LNCaP clone FGC (cell line): ENCODE measurements around the gene THTPA.
"Not testable (repeated sequence)": the region's sequence is repeated elsewhere in the genome, so short reads cannot be mapped to it uniquely, and the experiment has no call there.

Experiments
- DNase-seq: peaks from one replicate; pipeline ENCODE4 v3.0.0-alpha.2; 2011; ENCODE audit warnings: low read depth
- H3K4me3 ChIP-seq: 2 replicates; pipeline ENCODE4 v1.5.1; 2011; ENCODE audit warnings: mild to moderate bottlenecking, low read depth, low read length, control low read depth
- TF ChIP-seq, protein P1 (sequence below): IDR thresholded peaks from 2 replicates; pipeline ENCODE4 v1.5.1; 2012; ENCODE audit warnings: mild to moderate bottlenecking; ENCODE audit not compliant: control insufficient read depth, insufficient read depth; ENCODE audit errors: extremely low read depth

THTPA gene

GRCh38 chr14:23603103-23603502 is 47.0 kb downstream of the THTPA start:
- no peak overlapping the region for H3K4me3 ChIP-seq
- no peak for DNase-seq
- TF ChIP-seq, protein P1, sequence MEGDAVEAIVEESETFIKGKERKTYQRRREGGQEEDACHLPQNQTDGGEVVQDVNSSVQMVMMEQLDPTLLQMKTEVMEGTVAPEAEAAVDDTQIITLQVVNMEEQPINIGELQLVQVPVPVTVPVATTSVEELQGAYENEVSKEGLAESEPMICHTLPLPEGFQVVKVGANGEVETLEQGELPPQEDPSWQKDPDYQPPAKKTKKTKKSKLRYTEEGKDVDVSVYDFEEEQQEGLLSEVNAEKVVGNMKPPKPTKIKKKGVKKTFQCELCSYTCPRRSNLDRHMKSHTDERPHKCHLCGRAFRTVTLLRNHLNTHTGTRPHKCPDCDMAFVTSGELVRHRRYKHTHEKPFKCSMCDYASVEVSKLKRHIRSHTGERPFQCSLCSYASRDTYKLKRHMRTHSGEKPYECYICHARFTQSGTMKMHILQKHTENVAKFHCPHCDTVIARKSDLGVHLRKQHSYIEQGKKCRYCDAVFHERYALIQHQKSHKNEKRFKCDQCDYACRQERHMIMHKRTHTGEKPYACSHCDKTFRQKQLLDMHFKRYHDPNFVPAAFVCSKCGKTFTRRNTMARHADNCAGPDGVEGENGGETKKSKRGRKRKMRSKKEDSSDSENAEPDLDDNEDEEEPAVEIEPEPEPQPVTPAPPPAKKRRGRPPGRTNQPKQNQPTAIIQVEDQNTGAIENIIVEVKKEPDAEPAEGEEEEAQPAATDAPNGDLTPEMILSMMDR: no peak

DNA sequence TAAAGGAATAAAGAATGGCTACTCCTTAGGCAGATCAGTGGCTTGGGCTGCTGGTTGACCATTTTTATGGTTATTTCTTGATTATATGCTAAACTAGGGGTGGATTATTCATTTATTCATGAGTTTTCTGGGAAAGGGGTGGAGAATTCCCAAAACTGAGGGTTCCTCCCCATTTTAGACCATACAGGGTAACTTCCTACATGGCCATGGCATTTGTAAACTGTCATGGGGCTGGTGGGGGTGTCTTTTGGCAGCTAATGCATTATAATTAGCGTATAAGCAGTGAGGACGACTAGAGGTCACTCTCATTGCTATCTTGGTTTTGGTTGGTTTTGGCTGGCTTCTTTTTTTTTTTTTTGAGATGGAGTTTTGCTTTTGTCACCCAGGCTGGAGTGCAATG is 48.1 kb downstream of the THTPA start:
- no peak for DNase-seq
- no peak overlapping the region for H3K4me3 ChIP-seq
- TF ChIP-seq, protein P1: no peak

GRCh38 chr14:23604675-23605170 is 48.7 kb downstream of the THTPA start:
- no peak overlapping the region for H3K4me3 ChIP-seq
- no peak for DNase-seq
- TF ChIP-seq, protein P1: no peak

DNA sequence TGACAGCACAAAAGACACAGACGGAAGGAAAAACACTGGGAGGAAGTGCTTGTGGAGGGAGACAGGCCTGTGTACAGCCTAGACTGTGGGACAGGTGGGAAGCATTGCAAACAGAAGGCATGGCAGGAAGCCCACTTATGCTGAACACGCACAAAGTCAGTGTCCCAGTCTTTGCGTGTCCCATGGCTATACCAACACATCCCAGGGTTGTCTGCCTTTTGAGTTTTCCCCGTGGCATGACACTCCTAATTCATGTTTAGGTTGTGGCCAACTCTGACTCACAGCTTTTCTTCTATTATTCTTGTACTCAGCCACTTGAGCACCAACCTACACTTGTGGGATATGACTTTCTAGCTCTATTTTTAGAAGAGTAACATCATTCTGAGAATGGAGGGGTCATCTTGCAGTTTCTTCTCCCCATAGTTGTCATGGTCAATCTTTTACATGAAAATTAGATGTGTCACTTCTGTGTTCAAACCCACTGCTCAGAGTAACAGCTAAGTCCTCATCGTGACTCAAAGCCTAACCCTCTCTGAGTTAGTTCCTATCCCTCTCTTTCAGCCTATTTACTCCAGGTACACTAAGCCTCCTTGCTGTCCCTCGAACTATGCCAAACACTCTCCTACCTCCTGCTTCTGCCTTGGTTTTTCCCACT is 50.0 kb downstream of the THTPA start:
- no peak for DNase-seq
- TF ChIP-seq, protein P1: no peak
- no peak overlapping the region for H3K4me3 ChIP-seq

DNA sequence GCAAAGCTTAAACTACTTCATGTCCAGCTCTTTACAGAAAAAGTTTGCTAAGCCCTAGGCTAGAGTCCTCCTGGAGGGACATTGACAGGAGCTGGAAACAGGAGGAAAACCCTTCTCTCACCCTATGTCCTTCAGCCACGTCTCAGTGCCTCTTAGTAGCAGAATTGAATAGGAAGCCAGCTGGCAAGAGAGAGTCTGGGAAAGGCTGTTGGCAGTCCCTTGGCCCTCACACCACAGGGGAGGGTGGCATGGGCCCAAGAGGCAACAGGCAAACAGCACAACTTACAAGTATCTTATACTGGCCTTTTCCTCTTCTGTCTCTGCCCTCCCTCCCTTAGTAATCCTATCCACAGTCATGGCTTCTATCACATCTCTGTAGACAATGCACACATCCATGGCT is 52.4 kb downstream of the THTPA start:
- H3K4me3 ChIP-seq: no peak overlapping the region
- peak; percentile 36 for DNase-seq
- TF ChIP-seq, protein P1: no peak

DNA sequence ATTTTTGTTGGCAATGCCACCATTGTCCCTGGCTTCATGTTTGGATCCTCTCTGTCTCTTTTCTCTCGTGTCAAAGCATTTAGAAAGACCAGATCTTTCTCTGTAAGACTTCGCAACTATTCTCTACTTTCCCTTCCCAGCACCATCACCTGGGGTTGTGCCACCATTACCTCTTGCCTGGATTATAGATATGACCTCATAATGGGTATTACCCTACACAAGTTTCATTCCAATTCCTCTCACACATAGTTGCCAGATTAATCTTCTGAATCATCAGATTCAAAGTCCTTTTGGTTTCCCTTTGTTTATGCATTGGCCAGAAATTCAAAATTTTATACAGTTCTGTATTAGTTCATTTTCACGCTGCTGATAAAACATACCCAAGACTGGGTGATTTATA is 52.9 kb downstream of the THTPA start:
- no peak overlapping the region for H3K4me3 ChIP-seq
- TF ChIP-seq, protein P1: no peak
- no peak for DNase-seq

- H3K4me3 ChIP-seq, DNase-seq: not testable (repeated sequence)
These were observed 53.5 kb downstream of the THTPA start for GRCh38 chr14:23609411-23610089.
